ENCODE results near the gene RANBP9.

Gene RANBP9

DNA sequence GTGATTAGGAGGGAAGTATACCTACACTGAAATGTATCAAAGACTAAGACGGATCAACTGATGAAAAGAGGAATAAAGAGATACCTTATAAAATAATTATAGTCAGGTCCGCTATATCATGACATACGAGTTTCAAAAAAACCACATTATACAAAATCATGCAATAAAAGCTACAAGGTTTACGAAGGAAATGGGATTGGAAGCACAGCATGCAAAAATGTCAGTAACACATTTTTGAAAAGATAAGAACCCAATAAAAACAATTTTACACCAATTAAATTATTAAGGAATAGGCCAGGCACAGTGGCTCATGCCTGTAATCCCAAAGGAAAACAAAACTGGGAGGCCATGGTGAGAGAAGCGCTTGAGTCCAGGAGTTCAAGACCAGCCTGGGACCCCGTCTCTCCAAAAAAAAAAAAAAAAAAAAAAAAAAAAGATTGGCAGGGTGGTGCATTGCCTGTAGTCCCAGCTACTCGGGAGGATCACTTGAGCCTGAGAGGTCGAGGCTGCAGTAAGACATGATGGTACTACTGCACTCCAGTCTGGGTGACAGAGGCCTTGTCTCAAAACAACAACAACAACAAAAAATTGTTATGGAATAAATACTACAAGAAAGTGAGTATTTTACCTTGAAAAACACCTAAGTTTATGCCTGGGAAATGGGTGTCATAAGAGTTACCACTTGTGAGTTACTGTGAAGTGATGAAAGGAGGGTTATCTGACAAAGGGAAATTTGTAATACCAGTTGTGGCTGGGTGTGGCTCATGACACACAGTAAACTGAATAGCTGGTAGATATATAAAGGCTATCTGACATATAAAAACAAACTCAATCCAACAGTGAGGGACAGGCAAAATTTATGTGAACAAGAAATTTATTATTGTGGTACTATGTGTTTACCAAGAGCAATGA lies 45.2 kb downstream of the RANBP9 start:
- Histone ChIP-seq H3K4me3 (ENCODE audit: low read length) (no peak overlapping the region), H3K27ac (ENCODE audit: low read depth, low read length) (no peak overlapping the region), H3K36me3 (ENCODE audit: insufficient read depth, low read length) (no peaks in the 10 kb centered on the region), H3K9ac (ENCODE audit: low read depth, low read length) (no peak overlapping the region), H3K4me1 (ENCODE audit: insufficient read depth, low read length) (peaks cover 21% of the 10 kb centered on the region), H3K27me3 (ENCODE audit: insufficient read depth, low read length) (no peaks in the 10 kb centered on the region), H3K9me3 (ENCODE audit: insufficient read depth, low read depth, low read length) (peaks cover 4% of the 10 kb centered on the region; the same call in 1 of the 2 replicates)
- WGBS = 86% methylated on average over 7 of the region's 8 CpGs

GRCh38 chr6:13664703-13665352 lies 46.8 kb downstream of the RANBP9 start:
- Histone ChIP-seq H3K9ac (ENCODE audit: low read depth, low read length) (no peak overlapping the region), H3K27ac (ENCODE audit: low read depth, low read length) (no peak overlapping the region), H3K36me3 (ENCODE audit: insufficient read depth, low read length) (no peaks in the 10 kb centered on the region), H3K4me1 (ENCODE audit: insufficient read depth, low read length) (peaks cover 21% of the 10 kb centered on the region), H3K4me3 (ENCODE audit: low read length) (no peak overlapping the region), H3K9me3 (ENCODE audit: insufficient read depth, low read depth, low read length) (no peaks in the 10 kb centered on the region), H3K27me3 (ENCODE audit: insufficient read depth, low read length) (no peaks in the 10 kb centered on the region)

DNA sequence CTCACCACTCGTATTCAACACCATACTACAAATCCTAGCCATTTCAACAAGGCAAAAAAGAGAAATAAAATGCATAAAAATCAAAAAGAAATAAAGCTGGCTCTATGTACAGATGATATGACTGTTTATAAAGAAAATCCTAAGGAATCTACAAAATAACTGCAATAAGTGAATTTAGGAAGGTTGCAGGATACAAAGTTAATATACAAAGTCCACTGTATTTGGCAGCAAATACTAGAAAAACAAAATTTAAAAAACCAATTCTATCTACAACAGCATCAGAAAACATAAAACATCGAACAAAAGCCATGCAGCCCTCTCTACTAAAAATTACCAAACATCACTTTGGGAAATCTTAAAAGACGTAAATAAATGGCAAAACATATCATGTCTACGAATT lies 47.6 kb downstream of the RANBP9 start:
- Histone ChIP-seq H3K4me1 (ENCODE audit: insufficient read depth, low read length) (peaks cover 21% of the 10 kb centered on the region), H3K4me3 (ENCODE audit: low read length) (no peak overlapping the region), H3K9me3 (ENCODE audit: insufficient read depth, low read depth, low read length) (no peaks in the 10 kb centered on the region), H3K36me3 (ENCODE audit: insufficient read depth, low read length) (no peaks in the 10 kb centered on the region), H3K27ac (ENCODE audit: low read depth, low read length) (no peak overlapping the region), H3K9ac (ENCODE audit: low read depth, low read length) (no peak overlapping the region), H3K27me3 (ENCODE audit: insufficient read depth, low read length) (no peaks in the 10 kb centered on the region)
- WGBS = 93% methylated on average over 4 of the region's 4 CpGs

GRCh38 chr6:13662651-13663334 lies 48.8 kb downstream of the RANBP9 start:
- no peaks in the 10 kb centered on the region for H3K9me3 ChIP-seq (ENCODE audit: insufficient read depth, low read depth, low read length)
- H3K4me1 ChIP-seq (ENCODE audit: insufficient read depth, low read length) = peaks cover 13% of the 10 kb centered on the region
- H3K27me3 ChIP-seq (ENCODE audit: insufficient read depth, low read length) = no peaks in the 10 kb centered on the region
- H3K9ac ChIP-seq (ENCODE audit: low read depth, low read length) = no peak overlapping the region
- 100% methylated on average over 1 of the region's 3 CpGs for WGBS
- no peaks in the 10 kb centered on the region for H3K36me3 ChIP-seq (ENCODE audit: insufficient read depth, low read length)
- H3K27ac ChIP-seq (ENCODE audit: low read depth, low read length) = no peak overlapping the region
- no peak overlapping the region for H3K4me3 ChIP-seq (ENCODE audit: low read length)

DNA sequence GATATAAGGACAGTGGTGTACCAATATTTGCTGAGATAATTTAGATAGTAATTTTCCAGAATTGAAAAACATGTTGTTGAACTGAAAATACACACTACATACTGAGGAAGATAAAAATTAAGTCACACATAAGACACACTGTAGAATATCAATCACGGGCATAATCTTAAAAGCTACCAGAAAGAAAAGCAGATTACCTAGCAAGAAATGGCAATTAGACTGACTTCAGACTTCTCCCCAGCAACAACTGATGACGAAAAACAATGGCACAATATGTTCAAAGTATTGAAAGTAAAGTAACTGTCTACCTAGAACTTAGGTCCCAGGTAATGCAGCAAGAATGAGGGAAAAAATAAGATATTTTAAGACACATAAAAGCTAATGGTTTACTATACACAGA lies 50.0 kb downstream of the RANBP9 start:
- Histone ChIP-seq H3K27ac (ENCODE audit: low read depth, low read length) (no peak overlapping the region), H3K4me3 (ENCODE audit: low read length) (no peak overlapping the region), H3K9ac (ENCODE audit: low read depth, low read length) (no peak overlapping the region), H3K4me1 (ENCODE audit: insufficient read depth, low read length) (peaks cover 13% of the 10 kb centered on the region), H3K36me3 (ENCODE audit: insufficient read depth, low read length) (peaks cover 4% of the 10 kb centered on the region; the same call in 1 of the 2 replicates), H3K9me3 (ENCODE audit: insufficient read depth, low read depth, low read length) (no peaks in the 10 kb centered on the region), H3K27me3 (ENCODE audit: insufficient read depth, low read length) (no peaks in the 10 kb centered on the region)
- 88% methylated on average over 2 of the region's 2 CpGs for WGBS

DNA sequence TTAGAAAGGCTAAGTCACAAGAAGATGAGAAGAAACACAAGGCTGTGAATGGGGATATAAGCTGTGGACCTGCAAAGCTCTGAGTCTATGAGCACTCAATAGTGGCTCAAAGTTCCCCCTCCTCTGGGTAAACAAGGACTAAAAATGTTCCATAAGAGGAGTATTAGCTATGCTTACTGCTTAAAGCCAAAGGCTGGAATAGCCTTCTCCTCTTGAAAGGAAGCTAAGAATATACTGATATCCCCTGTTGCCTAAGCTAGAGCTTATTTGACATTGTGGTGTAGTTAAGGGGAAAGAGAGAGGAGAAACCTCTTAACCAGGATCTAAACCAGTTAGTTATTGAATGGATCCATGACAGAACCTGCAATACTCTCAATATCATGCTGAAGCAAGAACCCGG lies 50.7 kb downstream of the RANBP9 start:
- WGBS = no CpG with 5 or more reads among the region's 1 CpG

DNA sequence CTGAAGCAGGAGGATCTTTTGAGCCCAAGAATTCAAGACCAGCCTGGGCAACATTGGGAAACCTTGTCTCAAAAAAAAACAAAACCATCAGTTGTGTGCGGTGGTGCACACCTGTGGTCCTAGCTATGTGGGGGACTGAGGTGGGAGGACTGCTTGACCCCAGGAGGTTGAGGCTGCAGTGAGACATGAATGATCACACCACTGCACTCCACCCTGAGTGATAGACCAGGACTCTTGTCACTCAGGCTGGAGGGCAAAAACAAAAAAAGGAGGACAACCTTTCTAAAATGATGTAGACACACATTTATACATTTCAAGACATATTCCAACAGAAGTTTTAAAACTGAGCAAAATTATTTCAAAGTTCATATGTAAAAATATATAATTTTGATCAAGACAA lies 51.4 kb downstream of the RANBP9 start:
- H3K4me3 ChIP-seq (ENCODE audit: low read length) = no peak overlapping the region
- H3K4me1 ChIP-seq (ENCODE audit: insufficient read depth, low read length) = peaks cover 18% of the 10 kb centered on the region
- WGBS = 100% methylated on average over 1 of the region's 1 CpG
- H3K36me3 ChIP-seq (ENCODE audit: insufficient read depth, low read length) = peaks cover 4% of the 10 kb centered on the region; the same call in 1 of the 2 replicates
- no peak overlapping the region for H3K27ac ChIP-seq (ENCODE audit: low read depth, low read length)
- no peaks in the 10 kb centered on the region for H3K9me3 ChIP-seq (ENCODE audit: insufficient read depth, low read depth, low read length)
- H3K9ac ChIP-seq (ENCODE audit: low read depth, low read length) = no peak overlapping the region
- H3K27me3 ChIP-seq (ENCODE audit: insufficient read depth, low read length) = no peaks in the 10 kb centered on the region

More for the DNA sequence above, 50.7 kb downstream of the RANBP9 start:
- Histone ChIP-seq H3K36me3 (ENCODE audit: insufficient read depth, low read length) (peaks cover 4% of the 10 kb centered on the region; the same call in 1 of the 2 replicates), H3K4me1 (ENCODE audit: insufficient read depth, low read length) (peaks cover 15% of the 10 kb centered on the region), H3K4me3 (ENCODE audit: low read length) (no peak overlapping the region), H3K27me3 (ENCODE audit: insufficient read depth, low read length) (no peaks in the 10 kb centered on the region), H3K27ac (ENCODE audit: low read depth, low read length) (no peak overlapping the region), H3K9me3 (ENCODE audit: insufficient read depth, low read depth, low read length) (no peaks in the 10 kb centered on the region), H3K9ac (ENCODE audit: low read depth, low read length) (no peak overlapping the region)

DNA sequence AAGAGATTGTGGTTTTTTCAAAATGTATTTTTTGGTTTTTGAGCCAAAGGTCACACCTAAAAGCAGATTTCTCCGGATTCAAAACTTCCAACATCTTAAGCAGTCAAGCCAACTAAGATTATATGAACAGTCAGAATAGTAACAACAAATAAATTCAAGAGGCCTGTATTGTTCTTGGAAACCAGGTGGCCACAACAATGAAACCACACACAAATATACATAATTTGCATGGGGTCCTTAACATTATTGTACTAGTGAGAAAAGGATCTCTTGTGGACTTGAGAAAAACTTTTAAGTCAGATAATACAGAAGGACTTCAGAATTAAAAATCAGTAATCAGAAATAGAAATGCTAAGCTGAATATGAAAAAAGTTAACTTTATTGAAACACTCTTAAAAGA lies 55.9 kb downstream of the RANBP9 start:
- Histone ChIP-seq H3K9ac (ENCODE audit: low read depth, low read length) (no peak overlapping the region), H3K36me3 (ENCODE audit: insufficient read depth, low read length) (peaks cover 12% of the 10 kb centered on the region; the same call in 1 of the 2 replicates), H3K27me3 (ENCODE audit: insufficient read depth, low read length) (no peaks in the 10 kb centered on the region), H3K4me3 (ENCODE audit: low read length) (no peak overlapping the region), H3K9me3 (ENCODE audit: insufficient read depth, low read depth, low read length) (no peaks in the 10 kb centered on the region), H3K27ac (ENCODE audit: low read depth, low read length) (no peak overlapping the region), H3K4me1 (ENCODE audit: insufficient read depth, low read length) (peaks cover 5% of the 10 kb centered on the region; the same call in 1 of the 2 replicates)
- WGBS = 100% methylated on average over 1 of the region's 1 CpG

- Histone ChIP-seq H3K9ac (ENCODE audit: low read depth, low read length) (no peak overlapping the region), H3K4me1 (ENCODE audit: insufficient read depth, low read length) (peaks cover 5% of the 10 kb centered on the region; the same call in 1 of the 2 replicates), H3K27ac (ENCODE audit: low read depth, low read length) (no peak overlapping the region), H3K4me3 (ENCODE audit: low read length) (no peak overlapping the region), H3K36me3 (ENCODE audit: insufficient read depth, low read length) (peaks cover 16% of the 10 kb centered on the region; the same call in 1 of the 2 replicates), H3K27me3 (ENCODE audit: insufficient read depth, low read length) (no peaks in the 10 kb centered on the region), H3K9me3 (ENCODE audit: insufficient read depth, low read depth, low read length) (no peaks in the 10 kb centered on the region)
These were observed 57.1 kb downstream of the RANBP9 start for GRCh38 chr6:13654496-13654895.

GRCh38 chr6:13653296-13653695 lies 58.3 kb downstream of the RANBP9 start:
- H3K4me1 ChIP-seq (ENCODE audit: insufficient read depth, low read length) = peaks cover 5% of the 10 kb centered on the region; the same call in 1 of the 2 replicates
- H3K4me3 ChIP-seq (ENCODE audit: low read length) = no peak overlapping the region
- H3K27ac ChIP-seq (ENCODE audit: low read depth, low read length) = no peak overlapping the region
- H3K9me3 ChIP-seq (ENCODE audit: insufficient read depth, low read depth, low read length) = no peaks in the 10 kb centered on the region
- H3K36me3 ChIP-seq (ENCODE audit: insufficient read depth, low read length) = peaks cover 16% of the 10 kb centered on the region; the same call in 1 of the 2 replicates
- H3K27me3 ChIP-seq (ENCODE audit: insufficient read depth, low read length) = no peaks in the 10 kb centered on the region
- H3K9ac ChIP-seq (ENCODE audit: low read depth, low read length) = no peak overlapping the region
- WGBS = no CpG with 5 or more reads among the region's 2 CpGs

DNA sequence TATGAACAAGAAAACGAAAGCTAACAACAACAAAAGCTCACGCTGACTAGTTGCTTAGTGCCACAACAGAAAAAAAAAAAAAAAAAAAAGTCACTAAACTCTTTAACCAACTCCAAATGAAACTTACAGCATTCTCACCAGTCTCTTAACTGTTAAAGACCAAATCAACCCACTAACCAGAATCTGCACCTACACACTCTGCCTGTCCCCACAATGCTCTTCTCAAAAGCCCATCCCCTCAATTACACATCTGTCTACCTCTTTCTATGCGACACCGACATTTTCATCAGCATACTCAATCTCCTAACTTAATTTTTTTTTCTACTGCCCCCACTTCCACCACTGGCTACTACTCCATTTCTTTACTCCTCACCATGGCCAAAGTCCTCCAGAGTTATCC lies 62.2 kb downstream of the RANBP9 start:
- H3K4me1 ChIP-seq (ENCODE audit: insufficient read depth, low read length) = no peaks in the 10 kb centered on the region
- no peaks in the 10 kb centered on the region for H3K27me3 ChIP-seq (ENCODE audit: insufficient read depth, low read length)
- no peaks in the 10 kb centered on the region for H3K9me3 ChIP-seq (ENCODE audit: insufficient read depth, low read depth, low read length)
- H3K4me3 ChIP-seq (ENCODE audit: low read length) = no peak overlapping the region
- no peak overlapping the region for H3K27ac ChIP-seq (ENCODE audit: low read depth, low read length)
- WGBS = 93% methylated on average over 4 of the region's 4 CpGs
- H3K9ac ChIP-seq (ENCODE audit: low read depth, low read length) = no peak overlapping the region
- peaks cover 15% of the 10 kb centered on the region for H3K36me3 ChIP-seq (ENCODE audit: insufficient read depth, low read length)
